Lower leg skin (tissue), 4 donors: Measurements from ENCODE around the gene PLAC8L1. TPM values are rescaled to one million over a fixed set of nuclear protein-coding genes. Genes with fewer than 3 reads are reported as not detected.
"Not testable (repeated sequence)": the region's sequence is repeated elsewhere in the genome, so short reads cannot be mapped to it uniquely, and the experiment has no call there.

Experiments
- DNase-seq, 2 donors: peaks; one replicate each; pipeline ENCODE4 v3.0.0-alpha.2; 2019; ENCODE audit warnings: low spot score in 2 of 2
- H3K4me3 ChIP-seq: fragments of 200-600 bp; sonication (generic); 2 replicates; pipeline ENCODE4 v1.5.1; 2017; ENCODE audit warnings: mild to moderate bottlenecking, low read depth; ENCODE audit not compliant: poor library complexity, severe bottlenecking
- CTCF ChIP-seq, 3 donors: fragments of 450-650 bp; IDR thresholded peaks; one replicate each; pipeline ENCODE4 v1.5.1; 2016; ENCODE audit warnings: antibody characterized with exemption in 3 of 3, mild to moderate bottlenecking in 3 of 3, moderate library complexity in 2 of 3
- POLR2A ChIP-seq, 2 donors: fragments of 450-650 bp; IDR thresholded peaks; one replicate each; pipeline ENCODE4 v1.6.1; 2016 to 2017; ENCODE audit warnings: antibody characterized with exemption in 2 of 2, mild to moderate bottlenecking in 1 of 2, moderate library complexity in 1 of 2
- WGBS, 2 donors: methylation state at CpG; one replicate each; pipeline ENCODE4 v1.1.5; 2018; 5-methylcytosine and 5-hydroxymethylcytosine counted together
- intact Hi-C: fragments of 100-400 bp; cut with DNase I; formaldehyde crosslinking; loops from one replicate; pipeline ENCODE4 v1.15.0; 2023; ENCODE audit warnings: low total_unique reads
- total RNA-seq, 4 donors: library from RNA; depleted of rRNA; stranded (reverse); fragments of >200 nt; gene quantifications; one replicate each; pipeline ENCODE4 v1.1.0, GENCODE V29; 2016

Gene PLAC8L1
- total RNA-seq, 4 donors from 2014 or later, result not detected

GRCh38 chr5:146118322-146118721, 12.9 kb upstream of the PLAC8L1 start:
- DNase-seq, result no peak
- no peak for TF ChIP-seq POLR2A (IDR thresholded peaks at IDR 0.05)
- no peak for TF ChIP-seq CTCF (IDR thresholded peaks at IDR 0.05)
- no peak overlapping the region for H3K4me3 ChIP-seq
- intact Hi-C loops, result no loop called here

GRCh38 chr5:146117216-146117615, 11.8 kb upstream of the PLAC8L1 start:
- not testable (repeated sequence) for DNase-seq

GRCh38 chr5:146116361-146116760, 11.0 kb upstream of the PLAC8L1 start:
- intact Hi-C loops, result no loop called here
- no peak for TF ChIP-seq POLR2A (IDR thresholded peaks at IDR 0.05)
- no peak for TF ChIP-seq CTCF (IDR thresholded peaks at IDR 0.05)
- DNase-seq, result no peak
- WGBS, 2 donors, result 72 to 80% methylated on average over 2 of the region's 2 CpGs
- no peak overlapping the region for H3K4me3 ChIP-seq

More at GRCh38 chr5:146117216-146117615, 11.8 kb upstream of the PLAC8L1 start:
- intact Hi-C loops, H3K4me3 ChIP-seq: not testable (repeated sequence)
- 90 to 93% methylated on average over 2 of the region's 2 CpGs for WGBS, 2 donors

- TF ChIP-seq POLR2A (IDR thresholded peaks at IDR 0.05) (no peak), CTCF (IDR thresholded peaks at IDR 0.05) (no peak)
- DNase-seq, result no peak
- no peak overlapping the region for H3K4me3 ChIP-seq
- intact Hi-C loops, result no loop called here
- 85 to 91% methylated on average over 5 of the region's 5 CpGs for WGBS, 2 donors
These were observed 7.1 kb upstream of the PLAC8L1 start for GRCh38 chr5:146112476-146112875.

GRCh38 chr5:146111409-146111808, 6.0 kb upstream of the PLAC8L1 start:
- no peak overlapping the region for H3K4me3 ChIP-seq
- DNase-seq, result no peak
- WGBS, 2 donors, result 72 to 80% methylated on average over 1 of the region's 1 CpG
- no peak for TF ChIP-seq CTCF (IDR thresholded peaks at IDR 0.05)
- no peak for TF ChIP-seq POLR2A (IDR thresholded peaks at IDR 0.05)
- intact Hi-C loops, result no loop called here

GRCh38 chr5:146109379-146109778, 4.0 kb upstream of the PLAC8L1 start:
- intact Hi-C loops, result no loop called here
- TF ChIP-seq CTCF (IDR thresholded peaks at IDR 0.05), result no peak
- TF ChIP-seq POLR2A (IDR thresholded peaks at IDR 0.05), result no peak
- DNase-seq, result no peak
- no peak overlapping the region for H3K4me3 ChIP-seq
- 79 to 90% methylated on average over 1 of the region's 1 CpG for WGBS, 2 donors

GRCh38 chr5:146108870-146109269, 3.5 kb upstream of the PLAC8L1 start:
- DNase-seq, H3K4me3 ChIP-seq, intact Hi-C loops: not testable (repeated sequence)
- WGBS, 2 donors, result 88 to 95% methylated on average over 2 of the region's 2 CpGs
